Left ventricle myocardium inferior (tissue), 1 donor: ENCODE data around the gene MRRF. TPM values are rescaled to one million over a fixed set of nuclear protein-coding genes. Genes with fewer than 3 reads are reported as not detected.

ENCODE experiments used
- DNase-seq: peaks from one replicate; pipeline ENCODE4 v3.0.0-alpha.2; 2020
- H3K27ac ChIP-seq: fragments of 200-600 bp; replicated peaks from 2 replicates; pipeline ENCODE4 v1.8.0; 2021
- H3K27me3 ChIP-seq: fragments of 200-600 bp; 2 replicates; pipeline ENCODE4 v1.8.0; 2021; ENCODE audit warnings: low read depth
- H3K36me3 ChIP-seq: fragments of 200-600 bp; 2 replicates; pipeline ENCODE4 v1.8.0; 2021
- H3K4me1 ChIP-seq: fragments of 200-600 bp; 2 replicates; pipeline ENCODE4 v1.8.0; 2021
- H3K4me3 ChIP-seq: fragments of 200-600 bp; 2 replicates; pipeline ENCODE4 v1.8.0; 2021; ENCODE audit warnings: mild to moderate bottlenecking, moderate library complexity
- H3K9me3 ChIP-seq: fragments of 200-600 bp; replicated peaks from 2 replicates; pipeline ENCODE4 v1.8.0; 2021
- intact Hi-C: fragments of 100-400 bp; cut with micrococcal nuclease; formaldehyde crosslinking; loops from one replicate; pipeline ENCODE4 v1.11.0; 2022
- total RNA-seq: library from RNA; stranded (reverse); fragmentation: NEBNext Ultra II Directional; extraction: Animal tissue kit (Norgen Biotek cat#: 25700); gene quantifications from one replicate; pipeline ENCODE4 v1.2.1, GENCODE V29; 2021
- TF ChIP-seq, protein P1 (sequence below): fragments of 200-600 bp; IDR thresholded peaks from 2 replicates; pipeline ENCODE4 v1.8.0; 2021; ENCODE audit warnings: antibody characterized with exemption, mild to moderate bottlenecking, borderline replicate concordance
- donor health status: DM: no; HTN: yes; CAD: no; lungs with severe emphysema.

MRRF gene
- total RNA-seq, 1 donor from 2014 or later, result 35.8 TPM

DNA sequence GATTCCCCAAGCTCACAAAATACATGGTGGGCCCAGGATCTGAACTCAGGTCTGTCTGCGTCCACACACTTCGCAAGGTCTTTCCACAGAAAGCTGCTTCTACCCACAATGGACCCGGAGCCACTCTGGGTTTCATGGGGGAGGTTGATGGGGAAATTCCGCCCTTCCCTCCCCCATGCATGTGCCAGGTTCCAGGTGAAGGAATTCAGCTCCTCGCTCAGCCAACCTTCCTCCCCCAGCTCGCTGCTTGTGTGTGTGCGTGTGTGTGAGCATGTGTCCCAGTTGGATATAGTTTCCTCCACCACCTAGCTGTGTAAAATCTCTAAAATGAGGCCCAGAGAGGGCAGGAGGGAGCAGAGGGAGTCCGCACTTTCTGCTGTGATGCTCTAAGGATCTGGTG lies 107.2 kb downstream of the MRRF start:
- Histone ChIP-seq H3K9me3 (no peaks in the 10 kb centered on the region), H3K27ac (no peak overlapping the region), H3K27me3 (peaks cover 37% of the 10 kb centered on the region), H3K4me1 (peaks cover 36% of the 10 kb centered on the region), H3K36me3 (no peaks in the 10 kb centered on the region), H3K4me3 (peak overlapping the region; percentile 63)
- intact Hi-C loops, result no loop called here
- TF ChIP-seq, protein P1, sequence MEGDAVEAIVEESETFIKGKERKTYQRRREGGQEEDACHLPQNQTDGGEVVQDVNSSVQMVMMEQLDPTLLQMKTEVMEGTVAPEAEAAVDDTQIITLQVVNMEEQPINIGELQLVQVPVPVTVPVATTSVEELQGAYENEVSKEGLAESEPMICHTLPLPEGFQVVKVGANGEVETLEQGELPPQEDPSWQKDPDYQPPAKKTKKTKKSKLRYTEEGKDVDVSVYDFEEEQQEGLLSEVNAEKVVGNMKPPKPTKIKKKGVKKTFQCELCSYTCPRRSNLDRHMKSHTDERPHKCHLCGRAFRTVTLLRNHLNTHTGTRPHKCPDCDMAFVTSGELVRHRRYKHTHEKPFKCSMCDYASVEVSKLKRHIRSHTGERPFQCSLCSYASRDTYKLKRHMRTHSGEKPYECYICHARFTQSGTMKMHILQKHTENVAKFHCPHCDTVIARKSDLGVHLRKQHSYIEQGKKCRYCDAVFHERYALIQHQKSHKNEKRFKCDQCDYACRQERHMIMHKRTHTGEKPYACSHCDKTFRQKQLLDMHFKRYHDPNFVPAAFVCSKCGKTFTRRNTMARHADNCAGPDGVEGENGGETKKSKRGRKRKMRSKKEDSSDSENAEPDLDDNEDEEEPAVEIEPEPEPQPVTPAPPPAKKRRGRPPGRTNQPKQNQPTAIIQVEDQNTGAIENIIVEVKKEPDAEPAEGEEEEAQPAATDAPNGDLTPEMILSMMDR, result no peak
- no peak for DNase-seq

DNA sequence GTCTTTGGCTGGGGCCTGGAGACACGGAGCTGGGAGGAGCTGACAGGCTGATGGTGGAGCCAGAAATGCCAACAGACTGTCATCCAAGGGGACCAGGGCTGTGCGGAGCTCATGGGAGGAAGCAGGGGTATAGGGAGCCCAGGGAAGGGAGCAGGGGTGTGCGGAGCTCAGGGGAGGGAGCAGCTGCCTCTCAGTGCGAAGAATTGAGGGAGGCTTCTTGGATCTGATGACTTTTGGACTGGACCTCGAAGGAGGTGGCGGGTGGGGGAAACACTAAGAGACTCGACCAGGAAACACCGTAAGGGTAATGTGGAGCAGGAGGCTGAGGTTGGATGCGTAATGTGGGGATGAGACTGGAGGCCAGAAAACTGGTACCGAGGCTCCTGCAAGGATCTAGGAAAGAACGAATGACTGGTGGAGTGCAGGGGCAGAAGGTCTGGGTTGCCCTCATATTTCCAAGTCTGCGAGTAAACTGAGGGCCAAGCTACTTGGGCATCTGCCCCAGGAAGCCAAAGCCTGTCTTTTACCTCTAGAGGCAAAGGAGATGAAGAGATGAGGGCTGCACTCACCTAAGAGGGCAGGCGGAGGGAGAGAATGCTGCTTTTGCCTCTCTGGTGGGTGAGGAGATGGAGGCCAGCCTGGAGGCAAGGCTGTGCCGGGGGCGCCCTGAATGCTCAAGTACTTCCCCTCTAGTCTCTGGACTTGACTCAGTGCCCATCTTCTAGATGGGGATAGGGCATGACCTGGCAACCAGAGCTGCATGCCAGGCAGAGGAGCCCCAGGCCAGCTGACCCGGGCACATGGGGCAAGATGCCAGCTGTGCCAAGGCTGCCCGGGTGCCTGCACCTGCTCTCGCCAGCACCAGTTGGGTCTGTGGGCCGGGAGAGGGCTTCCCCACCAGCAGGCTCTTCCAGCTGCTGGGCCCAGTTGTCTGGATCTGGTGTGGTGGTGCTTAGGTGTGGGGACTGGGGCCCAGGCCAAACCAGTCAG lies 108.5 kb downstream of the MRRF start:
- Histone ChIP-seq H3K9me3 (no peaks in the 10 kb centered on the region), H3K27ac (no peak overlapping the region), H3K27me3 (peaks cover 43% of the 10 kb centered on the region), H3K36me3 (no peaks in the 10 kb centered on the region), H3K4me3 (no peak overlapping the region), H3K4me1 (peaks cover 40% of the 10 kb centered on the region)
- intact Hi-C loops, result no loop called here
- DNase-seq, result no peak
- TF ChIP-seq, protein P1, result no peak

DNA sequence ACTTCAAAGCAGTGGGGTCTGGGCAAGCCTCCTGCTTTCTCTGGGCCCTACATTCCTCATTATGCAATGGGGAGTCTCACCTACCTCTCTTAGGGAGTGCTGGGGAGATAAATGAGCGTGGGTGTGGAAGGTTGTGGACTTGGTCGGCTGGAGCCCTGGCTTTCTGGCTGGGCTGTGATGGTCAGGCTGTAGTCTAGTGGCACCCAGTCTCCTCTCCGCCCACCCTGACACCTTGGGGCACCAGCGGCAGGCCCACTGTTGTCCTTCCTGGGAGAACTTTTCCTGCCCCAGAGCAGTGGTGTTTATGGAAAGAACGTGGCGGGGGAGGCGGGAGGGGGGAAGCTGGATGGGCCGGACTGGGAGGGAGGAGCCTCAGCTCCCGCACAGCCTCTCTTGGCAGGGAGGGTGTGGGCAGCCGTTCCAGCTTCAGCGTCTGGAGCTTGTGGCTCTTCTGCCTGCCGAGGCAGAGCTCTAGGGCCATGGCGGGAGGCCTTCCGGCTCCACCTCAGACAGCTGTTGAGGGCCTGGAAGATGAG lies 110.3 kb downstream of the MRRF start:
- H3K27me3 ChIP-seq, result peaks cover 47% of the 10 kb centered on the region
- peaks cover 40% of the 10 kb centered on the region for H3K4me1 ChIP-seq
- peak; percentile 81 for DNase-seq
- peak overlapping the region; percentile 48 for H3K27ac ChIP-seq
- TF ChIP-seq, protein P1, result no peak
- H3K36me3 ChIP-seq, result no peaks in the 10 kb centered on the region
- H3K9me3 ChIP-seq, result peaks cover 9% of the 10 kb centered on the region
- intact Hi-C loops, result no loop called here
- H3K4me3 ChIP-seq, result no peak overlapping the region

DNA sequence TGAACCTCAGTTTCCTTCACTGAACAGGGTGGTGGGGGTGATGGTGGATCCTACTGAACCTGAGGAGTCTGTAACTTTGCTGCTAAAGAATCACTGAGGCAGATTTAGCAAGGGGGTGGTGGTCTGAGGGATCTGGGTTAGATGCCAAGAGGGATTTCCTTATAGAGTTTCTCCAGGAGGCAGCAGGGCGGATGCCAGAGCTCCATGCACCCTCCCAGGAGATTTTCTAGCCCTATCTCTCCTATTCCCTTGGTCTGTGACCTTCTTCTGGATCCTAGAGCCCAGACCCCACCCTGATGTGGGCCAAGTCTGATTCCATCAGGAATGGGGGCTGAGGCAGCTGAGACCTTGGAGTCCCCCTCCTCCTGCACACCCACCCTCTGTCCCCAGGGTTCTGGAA lies 112.1 kb downstream of the MRRF start:
- H3K36me3 ChIP-seq, result no peaks in the 10 kb centered on the region
- peaks cover 27% of the 10 kb centered on the region for H3K4me1 ChIP-seq
- DNase-seq, result no peak
- H3K27ac ChIP-seq, result no peak overlapping the region
- H3K9me3 ChIP-seq, result peaks cover 10% of the 10 kb centered on the region
- H3K27me3 ChIP-seq, result peaks cover 30% of the 10 kb centered on the region
- no peak overlapping the region for H3K4me3 ChIP-seq
- intact Hi-C loops, result no loop called here
- TF ChIP-seq, protein P1, result no peak

DNA sequence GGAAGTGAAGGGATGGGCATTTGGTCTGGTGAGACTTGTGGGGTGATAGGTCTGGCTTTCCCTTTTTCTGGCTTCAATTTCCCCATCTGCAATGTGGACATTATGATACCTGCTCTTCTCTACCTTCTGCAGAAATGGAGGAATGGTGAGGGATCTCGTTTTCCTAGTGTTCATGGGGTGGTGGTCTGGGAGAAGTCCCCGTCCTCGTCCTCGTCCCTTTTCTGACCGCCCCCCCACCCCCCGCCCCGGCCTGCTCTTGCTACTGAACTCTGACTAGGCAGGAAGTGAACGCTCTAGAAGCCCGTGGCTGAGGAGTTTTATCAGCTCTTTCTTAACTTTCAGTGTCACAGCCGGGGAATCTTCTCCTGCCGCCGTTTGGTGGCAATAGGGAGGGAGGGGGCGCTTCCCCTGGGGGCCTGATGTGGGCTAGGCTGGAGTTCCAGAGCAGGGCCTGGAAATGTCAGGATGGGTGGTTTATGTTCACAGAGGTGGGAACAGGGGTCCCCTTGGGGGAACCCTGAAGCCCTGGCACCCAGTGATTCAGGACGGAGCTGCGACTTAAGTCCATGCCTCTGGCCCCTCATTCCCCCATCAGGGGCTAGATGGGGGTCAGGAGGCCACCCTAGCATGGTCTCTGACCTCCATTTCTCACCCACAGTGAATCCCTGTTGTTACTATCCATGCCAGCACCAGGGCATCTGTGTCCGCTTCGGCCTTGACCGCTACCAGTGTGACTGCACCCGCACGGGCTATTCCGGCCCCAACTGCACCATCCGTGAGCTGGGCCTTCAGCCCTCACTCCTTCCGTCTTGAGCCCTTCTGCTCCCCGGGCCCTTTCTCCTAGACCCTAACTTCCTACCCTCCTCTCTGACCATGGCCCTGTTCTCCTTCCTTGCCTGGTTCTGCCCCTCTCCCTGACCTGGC lies 112.8 kb downstream of the MRRF start:
- no peak for DNase-seq
- H3K36me3 ChIP-seq, result no peaks in the 10 kb centered on the region
- no peak overlapping the region for H3K27ac ChIP-seq
- peaks cover 10% of the 10 kb centered on the region for H3K9me3 ChIP-seq
- H3K27me3 ChIP-seq, result peaks cover 23% of the 10 kb centered on the region
- TF ChIP-seq, protein P1, result no peak
- intact Hi-C loops, result no loop called here
- peaks cover 27% of the 10 kb centered on the region for H3K4me1 ChIP-seq
- H3K4me3 ChIP-seq, result no peak overlapping the region
